Adrenal gland (tissue), 19 donors: ENCODE data around the gene DNA2. TPM values are rescaled to one million over a fixed set of nuclear protein-coding genes. Genes with fewer than 3 reads are reported as not detected.
"Not testable (repeated sequence)": the region's sequence is repeated elsewhere in the genome, so short reads cannot be mapped to it uniquely, and the experiment has no call there.

ENCODE experiments used
- DNase-seq, 7 donors: peaks; one replicate each; pipeline ENCODE4 v3.0.0-alpha.2; 2019 to 2020
- H3K27ac ChIP-seq, 5 donors: fragments of 200-600 bp; sonication (generic) in 4 of 5; 1 replicate in 3 of 5; 2 replicates in 2 of 5; pipeline versions ENCODE4 v1.5.1 to v1.8.0; 2016 to 2020; ENCODE audit warnings: mild to moderate bottlenecking in 1 of 5
- H3K27me3 ChIP-seq: fragments of 200-600 bp; 2 replicates; pipeline ENCODE4 v1.8.0; 2021
- H3K36me3 ChIP-seq, 2 donors: fragments of 200-600 bp; replicated peaks in 1 of 2; 1 replicate in 1 of 2; 2 replicates in 1 of 2; pipeline versions ENCODE4 v1.5.1 to v1.8.0; 2018 to 2022
- H3K4me1 ChIP-seq, 2 donors: fragments of 200-600 bp; replicated peaks in 1 of 2; 1 replicate in 1 of 2; 2 replicates in 1 of 2; pipeline versions ENCODE4 v1.5.1 to v1.8.0; 2018 to 2021
- H3K4me3 ChIP-seq, 4 donors: fragments of 200-600 bp; sonication (generic) in 3 of 4; one replicate each; pipeline ENCODE4 v1.5.1; 2016 to 2018
- H3K9me3 ChIP-seq, 3 donors: fragments of 200-600 bp; sonication (generic) in 1 of 3; replicated peaks in 1 of 3; 1 replicate in 2 of 3; 2 replicates in 1 of 3; pipeline versions ENCODE4 v1.5.1 to v1.8.0; 2016 to 2021
- CTCF ChIP-seq, 6 experiments: fragments of 450-650 bp in 4 of 6; fragments of 200-600 bp in 2 of 6; sonication (generic) in 1 of 6; IDR thresholded peaks; 1 replicate in 5 of 6; 2 replicates in 1 of 6; pipeline versions ENCODE4 v1.5.1 to v1.8.0; 2016 to 2021; ENCODE audit warnings: antibody characterized with exemption in 6 of 6, mild to moderate bottlenecking in 2 of 6, moderate library complexity in 1 of 6
- POLR2A ChIP-seq, 2 donors: fragments of 450-650 bp; IDR thresholded peaks; one replicate each; pipeline ENCODE4 v1.6.1; 2017; ENCODE audit warnings: antibody characterized with exemption in 2 of 2, mild to moderate bottlenecking in 2 of 2, moderate library complexity in 1 of 2
- WGBS, 4 donors: extraction: QIAGEN DNeasy Blood & Tissue Kit in 2 of 4; methylation state at CpG; one replicate each; pipeline versions ENCODE4 v1.1.5 to v1.1.7; 2013 to 2017; 5-methylcytosine and 5-hydroxymethylcytosine counted together
- intact Hi-C, 2 donors: fragments of 100-400 bp; cut with DNase I; formaldehyde crosslinking; loops; one replicate each; pipeline versions ENCODE4 v1.14.1 to v1.15.0; 2022 to 2023
- long read RNA-seq, 10 donors: library from polyadenylated mRNA in 3 of 10; unstranded in 2 of 10; stranded (forward) in 1 of 10; transcript quantifications; one replicate each; pipeline ENCODE4 v2.0.0 and lab custom pipeline, GENCODE V29; 2021 to 2026
- polyA plus RNA-seq, 3 donors: library from polyadenylated mRNA; stranded (reverse); fragments of 200-250 nt in 2 of 3; fragments of 350-450 nt in 1 of 3; fragmentation: Illumina TruSeq in 1 of 3; extraction: RNeasy Lipid Tissue Mini Kit (QIAGEN cat#74804) in 1 of 3; gene quantifications; one replicate each; pipeline ENCODE4 v1.2.3, GENCODE V29; 2013 to 2014
- total RNA-seq, 9 donors: library from RNA; depleted of rRNA in 4 of 9; stranded (reverse); fragments of >200 nt in 4 of 9; fragments of 120-200 nt in 1 of 9; fragmentation: NEBNext Ultra II Directional in 1 of 9; extraction: Animal tissue kit (Norgen Biotek cat#: 25700) in 1 of 9; gene quantifications; one replicate each; pipeline versions ENCODE4 v1.1.0 to v1.2.4, GENCODE V29; 2013 to 2023
- donor health status: healthy with polysubstance abuse.
- donor health status: Bipolar disorder and iron deficiency.
- donor health status: DM: yes; HTN: yes; CAD: no.
- donor health status: DM: no; HTN: no; CAD: no.
- donor health status: DM: no; HTN: no; CAD: no.
- donor health status: DM: yes; HTN: yes; CAD: no.

Gene DNA2
- total RNA-seq = 1 to 10 TPM in 7 of 9 donors, under 1 TPM in 2; 0.55 to 8.4 (median 1.7) TPM
- 1 to 10 TPM in 2 of 3 donors, under 1 TPM in 1; 0.64 to 1.8 (median 1.4) TPM for polyA plus RNA-seq
- long read RNA-seq, donor 1 = 0 reads
- long read RNA-seq, donor 2 = 0 reads
- long read RNA-seq, donor 3, partial matches to known transcripts = 0 of 1 reads
- long read RNA-seq, donor 3, other reads (novel, unspliced or antisense) = 0 of 1 reads
- long read RNA-seq, donor 4 = 0 reads
- long read RNA-seq, donor 5 = 0 reads
- long read RNA-seq, donor 6 = 0 reads
- long read RNA-seq, donor 7 = 0 reads
- long read RNA-seq, donor 8 = 0 reads
- long read RNA-seq, donor 9 = 0 reads
- long read RNA-seq, donor 10 = 0 reads

- TF ChIP-seq CTCF (IDR thresholded peaks at IDR 0.05) (no peak), POLR2A (IDR thresholded peaks at IDR 0.05) (peak in 1 of 2 donors; percentile 14)
- H3K36me3 ChIP-seq = no peaks in the 10 kb centered on the region
- peak within 1 kb of the TSS; percentile 26 to 83 (median 45) for H3K4me3 ChIP-seq
- WGBS, 4 donors = 3 to 5% (median 3%) methylated on average over 28 to 46 of the region's 46 CpGs
- H3K27ac ChIP-seq = peak within 1 kb of the TSS in 2 of 5 donors; percentile 23 to 41
- intact Hi-C loops = no loop called here
- no peaks in the 10 kb centered on the region for H3K9me3 ChIP-seq
- H3K27me3 ChIP-seq = no peaks in the 10 kb centered on the region
- peaks cover 4 to 7% of the 10 kb centered on the region in 2 donors for H3K4me1 ChIP-seq
- DNase-seq = peak; percentile 56 to 70 (median 61)
Observed at GRCh38 chr10:68471586-68472408, at the start of gene DNA2. DNA2 (minus strand) TSS chr10:68471973; CDS start chr10:68471864, 109 bp downstream.

- intact Hi-C loops, H3K27ac ChIP-seq, H3K4me1 ChIP-seq, H3K9me3 ChIP-seq, DNase-seq, H3K4me3 ChIP-seq, H3K27me3 ChIP-seq, H3K36me3 ChIP-seq: not testable (repeated sequence)
- 86 to 99% (median 94%) methylated on average over 11 of the region's 11 CpGs for WGBS, 4 donors
Observed at GRCh38 chr10:68518609-68519008, 46.8 kb upstream of the DNA2 start.

GRCh38 chr10:68517188-68517587 is 45.4 kb upstream of the DNA2 start:
- TF ChIP-seq CTCF (IDR thresholded peaks at IDR 0.05) (no peak), POLR2A (IDR thresholded peaks at IDR 0.05) (no peak)
- intact Hi-C loops = no loop called here
- no peak overlapping the region for H3K27ac ChIP-seq
- WGBS, 4 donors = 93 to 96% (median 94%) methylated on average over 5 of the region's 5 CpGs
- DNase-seq = no peak
- H3K9me3 ChIP-seq = no peaks in the 10 kb centered on the region
- H3K36me3 ChIP-seq = no peaks in the 10 kb centered on the region
- no peaks in the 10 kb centered on the region for H3K4me1 ChIP-seq
- no peaks in the 10 kb centered on the region for H3K27me3 ChIP-seq
- H3K4me3 ChIP-seq = no peak overlapping the region

- no peaks in the 10 kb centered on the region for H3K4me1 ChIP-seq
- TF ChIP-seq CTCF (IDR thresholded peaks at IDR 0.05) (no peak), POLR2A (IDR thresholded peaks at IDR 0.05) (no peak)
- no peaks in the 10 kb centered on the region for H3K9me3 ChIP-seq
- DNase-seq = no peak
- no peaks in the 10 kb centered on the region for H3K36me3 ChIP-seq
- H3K4me3 ChIP-seq = no peak overlapping the region
- H3K27me3 ChIP-seq = no peaks in the 10 kb centered on the region
- WGBS, 4 donors = 55 to 68% (median 65%) methylated on average over 4 of the region's 4 CpGs
- no peak overlapping the region for H3K27ac ChIP-seq
- intact Hi-C loops = no loop called here
Observed at GRCh38 chr10:68516766-68517165, 45.0 kb upstream of the DNA2 start.

GRCh38 chr10:68516216-68516615 is 44.4 kb upstream of the DNA2 start:
- H3K4me1 ChIP-seq, DNase-seq, H3K27me3 ChIP-seq, H3K36me3 ChIP-seq, H3K9me3 ChIP-seq, intact Hi-C loops, H3K27ac ChIP-seq, H3K4me3 ChIP-seq: not testable (repeated sequence)
- 82 to 97% (median 90%) methylated on average over 2 of the region's 2 CpGs for WGBS, 4 donors
